NAMALWA (cell line): ENCODE data around the gene CDH12.
"Not testable (repeated sequence)": the region's sequence is repeated elsewhere in the genome, so short reads cannot be mapped to it uniquely, and the experiment has no call there.

Experiments used
- DNase-seq: peaks from one replicate; pipeline ENCODE4 v3.0.0-alpha.2; 2015; ENCODE audit warnings: low spot score

The CDH12 gene

DNA sequence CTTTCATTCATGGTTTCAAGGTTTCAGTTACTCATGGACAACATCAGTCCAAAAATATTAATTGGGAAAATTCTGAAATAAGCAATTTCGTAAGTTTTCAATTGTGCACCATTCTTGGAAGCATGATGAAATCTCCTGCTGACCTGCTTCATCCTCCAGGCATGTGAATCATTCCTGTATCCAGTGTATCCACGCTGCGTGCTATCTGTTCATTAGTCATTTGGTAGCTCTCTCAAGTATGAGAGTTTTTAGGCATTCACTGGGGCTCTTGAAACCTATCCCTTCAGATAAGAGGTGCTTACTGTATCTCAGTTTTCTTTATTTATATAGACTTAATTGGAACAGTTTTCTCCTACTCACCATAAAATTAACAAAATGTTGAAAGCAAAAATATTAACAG lies 293.0 kb downstream of the CDH12 start:
- DNase-seq: no peak

DNA sequence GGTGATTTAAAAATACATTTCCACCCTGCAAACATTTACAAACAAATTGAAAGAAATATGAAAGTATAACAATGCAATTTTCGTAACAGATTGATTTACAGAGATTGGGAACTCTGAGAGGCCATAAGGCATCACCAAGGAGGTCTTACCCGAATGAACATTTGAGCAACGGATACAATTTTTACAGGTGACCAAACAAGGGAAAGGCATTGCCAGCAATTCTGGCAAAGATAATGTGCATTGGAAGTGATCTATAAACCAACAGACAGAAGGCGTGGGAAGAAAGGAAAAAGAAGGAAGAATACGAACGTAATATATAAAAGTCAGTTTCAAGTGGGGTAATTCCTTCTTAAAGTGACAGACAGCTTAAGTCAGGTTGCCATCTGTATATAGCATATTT lies 295.9 kb downstream of the CDH12 start:
- no peak for DNase-seq

DNA sequence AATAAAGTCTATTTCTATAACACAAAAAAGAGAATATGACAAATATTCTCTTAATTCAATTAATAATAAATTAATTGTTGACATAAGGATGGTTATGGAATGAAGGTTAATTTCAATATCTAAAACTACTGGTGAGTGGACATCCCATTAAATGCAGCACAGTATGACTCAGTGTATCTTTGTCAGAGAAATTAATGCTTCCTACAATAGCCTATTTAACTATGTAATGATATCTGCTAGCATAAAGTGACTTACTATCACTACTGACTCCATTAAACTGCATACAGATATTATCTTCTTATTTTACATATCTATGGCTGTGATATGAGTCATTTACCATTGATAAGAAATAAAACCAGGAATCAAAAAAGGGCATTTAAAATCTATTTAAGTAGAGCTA lies 298.7 kb downstream of the CDH12 start:
- no peak for DNase-seq

DNA sequence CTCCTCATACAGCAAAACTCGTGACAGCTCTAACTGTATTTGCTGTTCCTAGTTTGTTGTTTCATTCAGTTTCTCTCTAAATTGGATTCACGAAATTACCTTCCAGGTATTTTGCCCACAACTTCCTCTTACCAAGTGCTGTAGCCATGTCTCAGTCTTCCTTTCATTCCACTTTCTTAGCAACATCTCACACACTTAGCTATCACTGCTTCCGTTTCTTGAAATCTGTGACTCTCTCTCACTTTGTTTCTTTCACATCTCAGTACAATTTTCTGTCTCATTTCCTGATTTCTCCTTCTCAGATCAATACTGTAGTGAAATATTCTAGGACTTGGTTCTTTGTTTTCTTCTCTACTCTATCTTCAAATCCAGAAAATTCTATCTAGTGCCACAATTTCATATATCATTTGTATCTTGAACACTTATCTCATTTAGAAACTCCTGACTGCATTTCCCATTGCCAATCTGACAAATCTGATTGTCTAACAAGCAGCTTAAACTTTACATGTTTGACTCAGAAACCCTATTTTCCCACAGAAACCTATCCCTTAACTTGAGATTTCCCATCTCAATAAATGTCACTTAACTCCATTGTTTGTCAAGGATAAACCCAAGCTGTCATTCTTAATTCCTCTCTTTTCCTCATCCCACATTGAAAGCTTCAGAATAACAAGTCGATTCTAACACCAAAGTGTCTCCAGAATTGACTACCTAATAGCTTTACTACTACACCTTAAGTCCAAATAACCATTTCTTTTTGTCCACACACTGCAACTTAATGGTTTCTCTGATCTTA lies 303.1 kb downstream of the CDH12 start:
- no peak for DNase-seq

DNA sequence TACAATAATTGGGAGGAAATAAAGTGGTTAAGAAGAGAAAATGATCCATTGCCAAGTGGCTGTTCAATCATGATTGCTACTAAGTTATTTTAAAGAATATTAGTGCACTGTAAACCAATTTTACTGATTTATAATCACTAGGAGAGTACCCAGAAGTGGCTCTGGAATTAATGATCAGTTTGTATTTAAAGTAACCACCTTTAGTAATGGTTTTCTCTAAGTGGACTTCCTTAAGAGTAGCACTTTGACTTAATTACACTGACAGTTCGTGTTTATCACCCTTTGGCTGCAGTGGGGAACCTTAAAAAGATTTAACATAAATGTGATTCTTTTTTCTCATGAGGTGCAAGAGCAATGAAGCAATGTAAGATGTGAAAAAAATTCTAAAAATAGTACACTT lies 310.8 kb downstream of the CDH12 start:
- DNase-seq: no peak

DNA sequence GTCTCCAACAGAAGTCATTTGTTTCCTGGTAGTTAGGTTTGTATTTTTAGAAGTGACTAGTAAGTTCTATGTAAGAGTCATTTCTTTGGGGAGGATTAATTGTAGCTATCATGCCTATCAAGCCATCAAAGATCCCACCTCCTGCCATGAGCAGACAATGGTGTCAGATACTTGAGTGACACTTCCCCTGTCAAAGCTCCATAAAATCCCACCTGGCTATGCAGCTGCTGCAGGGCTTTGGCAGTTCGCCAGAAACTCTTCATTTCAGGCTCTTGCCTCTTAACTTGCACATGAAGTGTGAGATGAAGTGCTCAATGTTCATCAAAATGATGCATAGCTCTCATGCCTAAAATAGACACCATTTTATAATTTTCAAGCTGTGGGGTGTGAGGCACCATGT lies 312.1 kb downstream of the CDH12 start:
- peak; percentile 13 for DNase-seq

DNA sequence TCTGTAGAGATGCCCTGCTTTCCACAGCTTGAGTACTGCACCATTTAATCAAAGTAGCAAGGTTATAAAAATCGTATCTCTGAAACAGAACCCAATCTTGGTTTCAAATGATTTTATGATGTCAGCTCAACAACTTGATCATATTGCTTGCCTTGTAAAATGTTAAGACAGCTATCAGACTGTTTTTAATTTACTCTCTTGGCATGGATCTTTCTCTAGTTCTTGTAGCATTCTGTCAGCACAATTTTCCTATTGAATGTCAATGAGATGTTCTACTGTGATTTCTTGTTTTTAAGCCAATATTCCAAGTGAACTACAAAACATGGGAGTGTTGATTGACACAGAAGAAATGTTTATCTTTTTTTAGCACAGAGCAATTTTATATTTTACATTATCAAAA lies 313.4 kb downstream of the CDH12 start:
- no peak for DNase-seq

DNA sequence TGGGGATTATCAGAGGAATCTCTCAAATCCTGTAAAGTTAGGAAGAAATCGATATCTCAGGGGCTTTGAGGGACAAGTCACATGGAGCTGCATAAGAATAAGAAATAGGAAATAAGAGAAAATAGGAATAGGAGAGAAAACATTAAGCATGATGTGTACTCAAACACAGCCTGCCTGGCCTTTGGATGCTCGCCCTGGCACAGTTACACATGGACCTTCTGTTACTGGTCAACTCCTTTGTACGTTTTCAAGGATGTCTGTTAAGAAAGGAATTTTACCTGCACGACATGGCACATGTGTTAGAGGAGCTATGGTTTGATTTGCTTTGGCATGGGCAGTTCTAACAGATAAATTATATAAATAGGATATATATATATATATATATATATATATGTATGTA lies 321.2 kb downstream of the CDH12 start:
- DNase-seq: no peak

DNA sequence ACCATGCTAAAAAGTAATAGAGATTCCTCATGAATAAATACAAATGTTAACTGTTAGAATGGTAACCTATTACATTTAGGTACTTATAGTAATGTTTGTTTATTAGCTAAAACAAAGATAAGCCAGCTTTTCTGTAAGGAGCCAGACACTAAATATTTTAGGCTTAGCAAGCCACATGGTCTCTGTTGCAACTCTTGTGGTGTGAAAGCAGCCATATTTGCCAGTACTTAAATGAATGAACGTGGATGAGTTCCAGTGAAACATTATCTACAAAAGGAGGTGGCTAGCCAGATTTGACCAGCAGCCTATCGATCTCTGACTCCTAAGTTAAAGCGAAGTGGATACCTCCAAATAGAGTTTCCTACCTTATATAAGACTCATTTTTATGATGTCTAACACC lies 331.6 kb downstream of the CDH12 start:
- no peak for DNase-seq

DNA sequence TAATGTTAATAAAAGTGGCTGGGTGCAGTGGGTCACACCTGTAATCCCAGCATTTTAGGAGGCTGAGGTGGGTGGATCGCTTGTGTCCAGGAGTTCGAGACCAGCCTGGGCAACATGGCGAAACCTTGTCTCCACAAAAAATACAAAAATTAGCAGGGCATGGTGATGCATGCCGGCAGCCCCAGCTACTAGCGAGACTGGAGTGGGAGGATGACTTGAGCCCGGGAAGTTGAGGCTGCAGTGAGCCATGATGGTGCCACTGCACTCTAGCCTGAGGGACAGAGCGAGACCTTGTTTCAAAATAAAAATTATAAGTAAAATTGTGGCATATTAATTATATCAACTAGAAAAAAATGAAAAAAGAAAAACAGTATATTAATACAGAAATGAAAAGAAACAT lies 336.6 kb downstream of the CDH12 start:
- DNase-seq: not testable (repeated sequence)

DNA sequence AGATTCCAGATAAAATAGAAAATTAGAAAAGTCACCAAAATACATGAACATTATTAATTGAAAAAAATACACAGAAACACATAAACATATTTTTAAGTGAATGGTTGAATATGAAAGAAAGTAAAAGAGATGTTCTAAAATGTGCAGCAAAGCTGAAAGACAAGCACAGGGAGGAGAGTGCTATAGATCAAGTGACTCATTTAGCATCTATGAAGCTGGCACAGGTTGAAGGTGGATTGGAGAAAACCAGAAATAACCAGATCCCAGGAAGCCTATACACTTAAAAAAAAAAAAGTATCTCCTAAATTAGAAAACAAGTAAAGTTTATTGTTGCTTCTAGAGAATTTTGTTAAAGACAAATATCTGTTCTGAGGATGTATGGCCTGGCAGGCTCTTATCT lies 338.9 kb downstream of the CDH12 start:
- no peak for DNase-seq

DNA sequence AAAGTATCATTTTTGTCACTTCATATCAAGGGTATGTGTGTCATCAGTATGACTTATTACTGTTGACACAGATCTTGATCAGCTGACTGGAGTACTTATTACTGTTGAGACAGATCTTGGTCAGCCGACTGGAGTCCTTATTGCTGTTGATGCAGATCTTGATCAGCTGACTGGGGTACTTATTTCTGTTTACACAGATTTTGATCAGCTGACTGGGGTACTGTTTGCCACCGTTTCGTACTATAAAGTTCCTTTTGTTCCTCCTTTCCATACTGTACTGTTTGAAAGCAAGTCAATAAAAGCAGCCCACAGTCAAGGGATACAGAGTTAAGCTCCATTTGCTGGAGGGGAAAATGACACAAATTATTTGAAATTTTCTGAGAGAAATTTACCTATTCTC lies 347.3 kb downstream of the CDH12 start:
- no peak for DNase-seq

DNA sequence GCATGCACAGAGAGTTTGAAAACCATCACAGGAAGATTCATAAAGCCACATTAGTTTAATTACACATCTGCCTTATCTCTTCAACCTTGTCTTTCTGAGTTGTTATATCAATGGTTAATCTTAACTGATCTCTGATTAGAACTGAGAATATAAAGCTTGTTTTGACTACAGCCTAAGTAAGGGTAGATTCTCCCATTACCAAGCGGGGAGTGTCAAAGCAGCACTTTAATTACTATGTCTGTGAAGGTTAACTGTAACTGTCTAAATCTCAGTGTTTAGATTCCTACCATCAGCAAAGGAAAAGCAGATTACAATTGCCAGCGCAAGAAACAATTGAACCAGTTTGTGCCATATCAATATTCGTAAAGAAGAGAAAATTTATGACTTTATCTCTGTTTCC lies 348.7 kb downstream of the CDH12 start:
- DNase-seq: no peak

DNA sequence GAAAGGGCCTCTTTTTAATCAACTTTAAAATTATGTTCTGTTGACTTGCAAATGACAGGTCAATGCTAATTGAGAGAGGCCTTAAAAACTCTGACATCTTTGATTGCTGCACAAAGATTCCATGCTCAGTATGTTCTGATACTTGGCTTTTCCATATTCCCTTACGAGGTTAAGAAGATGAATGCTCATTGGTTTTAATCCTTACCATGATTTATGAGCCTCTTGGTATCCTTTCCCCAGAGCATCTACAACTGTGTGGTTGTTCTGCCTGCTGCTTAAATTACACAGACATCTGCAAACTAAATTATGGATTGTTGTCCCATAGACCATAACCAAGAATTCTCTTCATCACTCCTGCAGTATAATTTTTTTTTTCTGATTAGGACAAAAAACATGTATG lies 352.6 kb downstream of the CDH12 start:
- no peak for DNase-seq

DNA sequence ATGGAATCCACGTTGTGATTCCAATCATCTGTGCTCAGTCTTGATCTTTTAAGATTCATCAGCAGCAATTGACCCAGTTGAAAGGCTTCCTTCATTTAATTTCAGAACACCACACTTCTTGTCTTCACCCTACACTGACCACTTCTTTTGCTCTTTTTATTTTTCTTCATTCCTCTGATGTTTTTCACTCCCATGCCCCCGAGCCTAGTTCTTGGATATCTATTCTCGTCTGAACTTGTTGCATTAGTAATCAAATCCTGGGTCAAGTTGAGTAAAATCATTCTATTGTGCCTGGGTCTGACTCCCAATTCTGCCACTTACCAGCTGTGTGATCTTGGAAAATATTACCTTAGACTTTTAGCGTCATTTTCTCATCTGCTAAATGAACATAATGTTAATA lies 356.5 kb downstream of the CDH12 start:
- no peak for DNase-seq

DNA sequence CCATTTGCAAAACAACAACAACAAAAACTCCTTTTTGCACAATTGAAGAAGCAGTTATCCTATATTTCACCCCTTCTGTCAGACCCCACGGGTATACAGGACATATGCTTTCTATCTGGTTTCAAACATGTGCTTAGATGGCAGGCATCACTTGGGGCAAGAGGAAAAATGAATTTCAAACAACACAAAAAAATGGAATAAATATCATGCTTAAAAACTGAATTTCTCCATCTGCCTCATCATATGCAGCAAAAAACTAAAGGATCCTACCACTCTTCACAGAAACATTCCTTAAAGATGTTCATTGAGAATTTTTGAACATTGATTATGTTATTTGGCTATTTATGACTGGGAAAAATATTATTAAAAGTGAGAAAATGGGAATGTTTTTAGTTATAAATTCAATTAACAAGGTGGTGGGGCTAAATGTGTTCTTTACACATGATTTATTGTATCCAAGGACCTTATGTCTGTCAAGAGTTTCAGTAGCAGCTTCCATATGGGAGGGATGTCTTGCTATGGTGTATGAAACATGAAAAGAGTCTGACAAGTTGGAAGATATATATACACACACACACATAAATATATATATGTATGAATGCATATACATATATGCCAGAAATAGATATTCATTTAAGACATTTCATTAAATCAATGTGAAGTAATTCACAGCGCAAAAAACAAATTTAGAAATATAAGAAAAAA lies 358.0 kb downstream of the CDH12 start:
- no peak for DNase-seq

DNA sequence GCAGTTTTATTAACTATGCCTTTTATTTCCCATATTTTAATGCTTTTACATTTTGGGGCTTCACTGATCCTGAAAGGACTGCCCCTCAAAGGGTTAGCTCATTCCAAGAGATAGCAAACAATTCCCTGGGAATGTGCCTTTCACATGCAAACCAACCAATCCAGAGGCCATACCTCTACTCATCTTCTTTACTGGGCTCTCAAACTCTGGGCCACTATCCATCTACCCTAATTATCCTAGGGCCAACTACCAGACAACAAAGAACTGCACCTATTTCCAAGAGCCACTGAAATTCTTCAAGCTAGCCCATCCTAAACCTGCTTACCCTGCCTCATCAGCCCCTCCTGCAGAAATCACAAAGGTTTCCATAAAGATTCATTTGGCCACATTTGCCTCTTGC lies 364.7 kb downstream of the CDH12 start:
- DNase-seq: no peak

DNA sequence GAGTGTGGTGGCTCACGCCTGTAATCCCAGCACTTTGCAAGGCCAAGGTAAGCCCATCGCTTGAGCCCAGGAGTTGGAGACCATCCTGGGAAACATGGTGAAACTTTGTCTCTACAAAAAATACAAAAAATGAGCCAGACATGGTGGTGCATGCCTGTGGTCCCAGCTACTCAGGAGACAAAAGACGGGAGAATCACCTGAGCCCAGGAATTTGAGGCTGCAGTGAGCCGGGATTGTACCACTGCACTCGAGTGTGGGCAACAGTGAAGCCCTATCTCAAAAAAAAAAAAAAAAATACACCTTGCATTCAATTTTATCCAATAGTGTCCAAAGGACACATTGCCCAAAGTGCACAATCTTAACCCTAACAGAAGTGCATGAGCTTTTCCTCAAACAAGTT lies 372.8 kb downstream of the CDH12 start:
- DNase-seq: no peak

DNA sequence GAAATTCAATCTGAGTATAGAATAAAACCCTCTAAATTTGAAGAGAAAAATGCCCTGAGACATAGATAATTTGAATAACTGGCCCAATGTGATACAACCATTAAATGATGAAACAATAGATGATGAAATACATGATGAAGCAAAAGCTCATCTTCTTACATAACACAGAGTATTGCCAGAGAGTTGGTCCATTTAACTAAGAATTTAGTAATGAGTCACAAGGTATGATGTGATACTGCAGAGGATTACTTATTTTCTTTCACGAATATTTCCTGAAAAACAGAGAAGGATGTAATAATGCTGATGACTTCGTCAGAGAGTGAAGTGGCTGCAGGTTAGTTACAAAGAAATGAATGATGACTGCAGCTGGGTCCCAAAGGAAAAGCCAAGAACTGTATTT lies 379.3 kb downstream of the CDH12 start:
- no peak for DNase-seq

DNA sequence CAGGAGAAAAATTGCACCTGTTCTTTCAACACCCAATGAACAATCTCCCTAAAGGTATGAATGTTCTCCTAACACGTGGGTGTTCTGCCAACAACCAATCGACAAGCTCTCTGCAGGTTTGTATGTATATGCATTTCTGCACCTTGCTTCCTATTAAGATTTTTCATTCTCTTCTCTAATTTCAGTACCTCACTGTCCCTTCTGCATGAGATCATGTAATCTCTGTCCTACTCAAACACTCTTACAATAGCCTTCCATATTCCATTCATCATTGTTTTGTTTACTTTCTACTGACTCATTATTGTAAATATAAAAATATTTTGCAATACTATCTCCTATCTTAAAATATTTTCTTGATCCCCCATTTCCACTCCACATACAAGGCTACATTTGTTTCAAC lies 382.0 kb downstream of the CDH12 start:
- DNase-seq: no peak

DNA sequence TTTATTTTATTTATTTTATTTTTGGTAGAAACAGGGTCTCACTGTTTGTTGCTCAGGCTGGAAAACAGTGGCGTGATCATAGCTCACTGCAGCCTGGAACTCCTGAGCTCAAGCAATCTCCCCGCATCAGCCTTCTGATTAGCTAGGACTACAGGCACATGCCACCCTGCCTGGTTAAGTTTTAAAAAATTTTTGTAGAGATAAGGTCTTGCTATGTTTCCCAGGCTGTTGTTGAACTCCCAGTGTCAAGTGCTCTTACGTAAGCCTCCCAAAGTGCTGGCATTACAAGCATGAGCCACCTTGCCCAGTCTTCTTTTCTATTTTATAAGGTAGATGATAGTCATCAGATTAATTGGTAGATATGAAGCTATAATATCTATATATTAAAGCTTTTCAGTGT lies 382.7 kb downstream of the CDH12 start:
- no peak for DNase-seq

DNA sequence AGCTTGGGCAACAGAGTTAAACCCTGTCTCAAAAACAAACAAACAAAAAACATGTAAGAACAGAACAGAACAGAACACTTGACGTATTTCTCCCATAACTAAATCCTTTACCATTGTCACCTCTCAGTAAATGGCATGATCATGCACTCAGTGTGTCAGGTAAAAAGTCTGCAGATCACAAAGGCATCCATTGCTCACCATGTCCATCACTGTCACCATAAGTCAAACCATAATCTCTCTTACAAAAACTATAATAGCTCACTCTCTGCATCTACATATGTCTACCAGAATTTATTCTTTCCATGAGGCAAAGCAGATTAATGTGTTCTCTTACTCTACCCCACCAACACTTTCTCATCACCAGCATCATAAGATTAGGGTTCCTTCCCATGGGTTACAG lies 387.5 kb downstream of the CDH12 start:
- DNase-seq: no peak

DNA sequence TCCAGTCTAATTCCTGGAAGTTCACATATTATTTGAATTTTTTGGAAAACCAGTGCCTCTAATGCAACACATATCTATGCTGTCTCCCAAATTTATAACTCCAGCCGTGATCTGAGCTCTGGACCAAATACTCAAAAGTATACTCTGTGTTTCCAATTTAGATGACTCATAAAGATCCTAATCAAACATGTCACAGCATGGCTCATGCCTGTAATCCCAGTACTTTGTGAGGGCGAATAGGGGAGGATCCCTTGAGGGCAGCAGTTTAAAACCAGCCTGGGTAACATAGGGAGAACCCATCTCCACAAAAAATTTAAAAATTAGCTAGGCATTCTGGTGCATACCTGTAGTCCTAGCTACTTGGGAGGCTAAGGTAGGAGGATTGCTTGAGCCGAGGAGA lies 388.0 kb downstream of the CDH12 start:
- DNase-seq: no peak

DNA sequence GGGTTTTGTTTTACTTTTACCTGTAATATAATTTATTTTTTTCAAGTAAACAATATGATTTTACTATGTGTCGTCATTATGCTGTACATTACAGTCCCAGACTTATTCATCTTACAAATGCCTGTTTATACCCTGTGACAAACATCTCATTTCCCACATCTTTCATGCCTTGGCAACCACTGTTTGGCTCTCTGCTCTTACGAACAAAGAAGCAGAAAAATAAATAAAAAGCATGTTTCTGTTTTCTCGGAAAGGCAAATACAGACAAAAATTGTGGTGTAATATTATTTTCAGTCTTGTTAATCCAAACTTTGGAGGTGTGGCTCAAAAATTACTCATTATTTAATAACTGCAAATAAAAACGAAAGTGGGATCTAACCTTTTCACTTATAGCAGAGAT lies 393.0 kb downstream of the CDH12 start:
- DNase-seq: no peak
